ENCODE results near the gene FXYD5.
A peak's percentile ranks its signal among the peaks of the same experiment; 100 is the strongest.

FXYD5 gene

DNA sequence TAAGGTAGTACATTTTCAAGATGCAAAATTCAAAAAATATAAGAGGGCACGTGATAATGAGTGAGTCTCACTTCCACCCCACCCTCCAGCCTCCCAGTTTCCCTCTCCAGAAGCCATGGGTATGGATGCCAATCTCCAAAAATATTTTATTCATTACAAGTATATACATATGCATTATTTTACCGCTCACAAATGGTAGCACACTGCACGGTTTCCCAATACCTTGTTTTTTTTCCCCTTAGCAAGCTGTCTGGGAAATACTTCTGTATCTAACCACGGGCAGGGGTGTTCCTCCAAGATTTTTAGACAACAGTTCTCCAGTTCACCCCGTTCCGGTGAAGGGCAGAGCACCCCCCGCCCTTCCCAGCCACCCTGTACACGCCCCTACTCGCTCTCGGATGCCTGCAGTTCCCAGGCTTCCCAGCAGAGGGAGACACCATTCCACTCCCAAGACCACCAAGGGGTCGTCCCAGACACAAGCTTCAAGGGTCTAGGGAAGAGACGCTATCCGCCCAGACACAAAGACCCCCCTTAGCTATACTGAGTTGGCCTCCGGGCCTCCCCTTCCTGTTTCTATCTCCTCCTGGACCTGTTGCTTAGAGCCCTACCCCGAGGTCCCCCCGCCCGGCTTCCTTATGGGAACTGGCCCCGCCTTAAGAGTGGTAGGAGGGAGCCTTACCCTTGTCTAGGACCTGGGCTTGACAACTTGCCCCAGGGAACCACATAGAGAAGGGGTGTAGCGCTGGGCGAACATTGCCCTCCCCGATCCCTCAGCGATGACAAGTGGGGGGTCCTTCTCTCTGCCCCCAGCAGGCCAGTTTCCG lies 40.0 kb upstream of the FXYD5 start:
- H3K4me1 Mint-ChIP-seq, result peaks cover 13% of the 10 kb centered on the region
- peak overlapping the region in 2 of 3 experiments; percentile 42 to 85 for H3K27ac Mint-ChIP-seq
- H3K27me3 Mint-ChIP-seq (ENCODE audit: low read depth), result peaks cover 12% of the 10 kb centered on the region
- H3K36me3 Mint-ChIP-seq (ENCODE audit: low read depth), result no peaks in the 10 kb centered on the region
- no peaks in the 10 kb centered on the region for H3K9me3 Mint-ChIP-seq
- peak overlapping the region; percentile 63 to 67 (median 65) for H3K4me3 Mint-ChIP-seq
- TF ChIP-seq, protein P1, sequence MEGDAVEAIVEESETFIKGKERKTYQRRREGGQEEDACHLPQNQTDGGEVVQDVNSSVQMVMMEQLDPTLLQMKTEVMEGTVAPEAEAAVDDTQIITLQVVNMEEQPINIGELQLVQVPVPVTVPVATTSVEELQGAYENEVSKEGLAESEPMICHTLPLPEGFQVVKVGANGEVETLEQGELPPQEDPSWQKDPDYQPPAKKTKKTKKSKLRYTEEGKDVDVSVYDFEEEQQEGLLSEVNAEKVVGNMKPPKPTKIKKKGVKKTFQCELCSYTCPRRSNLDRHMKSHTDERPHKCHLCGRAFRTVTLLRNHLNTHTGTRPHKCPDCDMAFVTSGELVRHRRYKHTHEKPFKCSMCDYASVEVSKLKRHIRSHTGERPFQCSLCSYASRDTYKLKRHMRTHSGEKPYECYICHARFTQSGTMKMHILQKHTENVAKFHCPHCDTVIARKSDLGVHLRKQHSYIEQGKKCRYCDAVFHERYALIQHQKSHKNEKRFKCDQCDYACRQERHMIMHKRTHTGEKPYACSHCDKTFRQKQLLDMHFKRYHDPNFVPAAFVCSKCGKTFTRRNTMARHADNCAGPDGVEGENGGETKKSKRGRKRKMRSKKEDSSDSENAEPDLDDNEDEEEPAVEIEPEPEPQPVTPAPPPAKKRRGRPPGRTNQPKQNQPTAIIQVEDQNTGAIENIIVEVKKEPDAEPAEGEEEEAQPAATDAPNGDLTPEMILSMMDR (IDR thresholded peaks at IDR 0.05; ENCODE audit: unreplicated experiment in 3 of 3), result peak; percentile 96 to 98 (median 97)

DNA sequence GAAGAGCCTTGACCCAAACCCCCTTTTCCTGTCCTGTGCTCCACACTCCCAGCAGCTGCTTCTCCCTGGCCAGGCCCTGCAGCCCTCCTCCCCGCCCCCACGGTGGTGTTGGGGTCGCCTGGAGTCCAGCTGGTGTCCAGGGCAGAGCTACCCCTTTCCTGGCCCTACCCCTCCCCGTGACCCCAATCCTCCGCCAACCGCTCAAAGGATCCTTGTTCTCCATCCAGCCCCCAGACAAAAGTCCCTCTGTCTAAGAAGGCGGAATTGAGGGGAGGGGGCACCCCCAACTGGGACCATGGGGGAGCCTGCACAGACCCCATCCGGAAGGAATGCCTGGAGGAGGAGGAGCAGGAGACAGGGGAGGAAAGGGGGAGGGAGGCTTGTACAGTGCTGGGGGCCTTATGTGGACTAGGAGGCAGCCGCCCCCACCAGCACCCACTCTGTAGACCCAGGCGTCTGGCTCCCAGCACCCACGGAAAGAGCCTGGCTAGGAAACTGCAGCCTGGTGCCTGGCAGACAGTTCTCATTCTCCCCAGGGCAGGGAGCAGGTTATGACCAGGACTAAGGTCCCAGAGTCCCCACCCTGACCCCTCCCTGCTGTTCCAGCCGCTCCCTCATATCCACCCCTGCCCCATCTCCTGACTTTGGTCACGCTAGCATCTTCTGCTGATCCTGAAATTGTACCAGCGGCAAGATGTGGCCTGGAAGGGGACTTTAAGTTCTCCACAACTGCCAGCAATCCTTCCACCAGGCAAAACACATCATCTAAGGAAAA lies 39.2 kb upstream of the FXYD5 start, which contains the start of gene FXYD3:
Gene FXYD3 (plus strand): TSS at position 647 of the 775 bp plus-strand sequence. CDS start 3,554 bp downstream, outside the sequence.
- Mint-ChIP-seq H3K27ac (peak within 1 kb of the TSS; percentile 16 to 85 (median 42)), H3K36me3 (ENCODE audit: low read depth) (no peaks in the 10 kb centered on the region), H3K27me3 (ENCODE audit: low read depth) (peaks cover 12% of the 10 kb centered on the region), H3K4me3 (peak within 1 kb of the TSS; percentile 63 to 67 (median 65)), H3K9me3 (no peaks in the 10 kb centered on the region), H3K4me1 (peaks cover 13% of the 10 kb centered on the region)
- TF ChIP-seq, protein P1 (IDR thresholded peaks at IDR 0.05; ENCODE audit: unreplicated experiment in 3 of 3), result no peak

DNA sequence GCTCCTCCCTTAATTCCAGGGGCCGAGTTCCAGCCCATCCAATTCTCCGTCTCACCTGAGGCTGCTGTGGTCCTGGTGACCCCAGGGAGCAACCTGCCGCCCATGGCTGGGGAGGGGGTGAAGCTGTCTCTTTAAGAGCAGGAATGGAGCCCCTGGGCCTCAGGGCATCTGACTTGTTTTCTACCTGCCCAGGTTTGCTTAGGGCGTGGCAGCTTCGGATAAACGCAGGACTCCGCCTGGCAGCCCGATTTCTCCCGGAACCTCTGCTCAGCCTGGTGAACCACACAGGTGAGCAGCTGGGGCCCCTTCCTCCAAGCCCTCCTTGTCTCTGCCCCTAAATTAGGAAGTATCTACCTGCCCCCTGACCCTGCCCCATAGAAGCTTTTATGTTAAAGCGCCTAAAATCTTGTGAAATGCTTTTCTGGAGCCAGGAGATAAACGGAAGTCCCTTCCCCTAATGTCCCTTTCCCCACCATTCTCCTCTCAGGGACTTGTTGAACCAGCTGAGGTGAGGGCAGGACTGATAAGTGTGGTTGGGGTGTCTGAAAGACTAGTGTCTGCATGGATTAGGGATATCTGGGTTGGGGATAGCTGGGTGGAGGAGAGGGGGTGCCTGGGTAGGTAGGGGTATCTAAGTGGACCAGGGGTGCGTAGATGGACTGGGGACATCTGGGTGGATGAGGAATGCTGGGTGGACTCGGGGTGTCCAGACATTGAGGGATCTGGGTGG lies 38.3 kb upstream of the FXYD5 start:
- Mint-ChIP-seq H3K4me3 (no peak overlapping the region), H3K9me3 (no peaks in the 10 kb centered on the region), H3K36me3 (ENCODE audit: low read depth) (no peaks in the 10 kb centered on the region), H3K4me1 (peaks cover 14% of the 10 kb centered on the region), H3K27me3 (ENCODE audit: low read depth) (peaks cover 12% of the 10 kb centered on the region), H3K27ac (peak overlapping the region in 1 of 3 experiments; percentile 16)
- TF ChIP-seq, protein P1 (IDR thresholded peaks at IDR 0.05; ENCODE audit: unreplicated experiment in 3 of 3), result no peak

GRCh38 chr19:35117116-35117515 lies 37.4 kb upstream of the FXYD5 start:
- TF ChIP-seq, protein P1 (IDR thresholded peaks at IDR 0.05; ENCODE audit: unreplicated experiment in 3 of 3), result no peak
- Mint-ChIP-seq H3K36me3 (ENCODE audit: low read depth) (no peaks in the 10 kb centered on the region), H3K4me1 (peaks cover 19% of the 10 kb centered on the region), H3K4me3 (no peak overlapping the region), H3K27me3 (ENCODE audit: low read depth) (peaks cover 12% of the 10 kb centered on the region), H3K9me3 (no peaks in the 10 kb centered on the region), H3K27ac (no peak overlapping the region)

- Mint-ChIP-seq H3K27me3 (ENCODE audit: low read depth) (peaks cover 12% of the 10 kb centered on the region), H3K27ac (no peak overlapping the region), H3K4me1 (peaks cover 19% of the 10 kb centered on the region), H3K36me3 (ENCODE audit: low read depth) (no peaks in the 10 kb centered on the region), H3K9me3 (no peaks in the 10 kb centered on the region), H3K4me3 (no peak overlapping the region)
- TF ChIP-seq, protein P1 (IDR thresholded peaks at IDR 0.05; ENCODE audit: unreplicated experiment in 3 of 3), result no peak
Observed at GRCh38 chr19:35117799-35118198, 36.7 kb upstream of the FXYD5 start.
